GM12878 (cell line): ENCODE data around the gene GOLGA6L2. TPM values are rescaled to one million over a fixed set of nuclear protein-coding genes. Genes with fewer than 3 reads are reported as not detected.

Source experiments
- ATAC-seq: fragments of 200-7000 bp; cut with Tn5 transposase; 3 replicates; pipeline ENCODE4 v1.9.1; 2020; ENCODE audit warnings: mild to moderate bottlenecking, moderate library complexity
- BruUV-seq: library from RNA; stranded (reverse); fragments of 400-500 nt; replicated peaks from 2 replicates; lab custom pipeline; 2021; lab: Mats Ljungman, UMichigan
- CTCF ChIA-PET: fragments of 300-600 bp; sonication (Branson Sonifier 250); formaldehyde crosslinking; extraction: SDS; loops from one replicate; lab custom pipeline; 2021; ENCODE audit warnings: inconsistent platforms; lab: Yijun Ruan, JAX
- POLR2A ChIA-PET: fragments of 350-600 bp; formaldehyde crosslinking; extraction: SDS; loops from one replicate; lab custom pipeline; 2021; ENCODE audit warnings: inconsistent platforms; lab: Charles Lee
- RAD21 ChIA-PET: fragments of 300-600 bp; sonication (Branson Sonifier 250); formaldehyde crosslinking; loops from one replicate; lab custom pipeline; 2023; ENCODE audit warnings: antibody characterized with exemption; ENCODE audit not compliant: unreplicated experiment; lab: Charles Lee
- SMC1A ChIA-PET: fragments of 300-600 bp; sonication (Branson Sonifier 250); formaldehyde crosslinking; loops from one replicate; lab custom pipeline; 2023; ENCODE audit not compliant: unreplicated experiment, uncharacterized antibody; lab: Charles Lee
- DNase-seq: peaks from one replicate; pipeline ENCODE4 v3.0.0-alpha.2; 2011; ENCODE audit warnings: low read depth, low spot score
- FAIRE-seq: peaks from 3 replicates; lab custom pipeline; 2011; peaks lifted over from hg19 to GRCh38; lab: Jason Lieb, UNC
- H2AFZ ChIP-seq: 2 replicates; pipeline ENCODE4 v1.6.0; 2011; ENCODE audit warnings: low read depth, low read length, control low read depth; ENCODE audit not compliant: control insufficient read depth
- H3K27ac ChIP-seq: 2 replicates; pipeline ENCODE4 v1.5.1; 2011; ENCODE audit warnings: control low read depth; ENCODE audit not compliant: control insufficient read depth, insufficient read depth
- H3K27me3 ChIP-seq, 2 experiments: replicated peaks in 1 of 2; 2 replicates each; pipeline versions ENCODE4 v1.6.0 to v1.6.1; 2011; ENCODE audit warnings: low read length in 1 of 2; ENCODE audit not compliant: control insufficient read depth in 2 of 2, insufficient read depth in 2 of 2
- H3K36me3 ChIP-seq, 2 experiments: 2 replicates each; pipeline ENCODE4 v1.5.1; 2011; ENCODE audit warnings: low read length in 1 of 2; ENCODE audit not compliant: control insufficient read depth in 2 of 2, insufficient read depth in 2 of 2
- H3K4me1 ChIP-seq: 2 replicates; pipeline ENCODE4 v1.6.1; 2011; ENCODE audit warnings: mild to moderate bottlenecking, low read length, moderate library complexity, mixed read lengths; ENCODE audit not compliant: control insufficient read depth, insufficient read depth
- H3K4me2 ChIP-seq: 2 replicates; pipeline ENCODE4 v1.6.0; 2011; ENCODE audit warnings: control low read depth; ENCODE audit not compliant: control insufficient read depth, insufficient read depth
- H3K4me3 ChIP-seq: fragments of 200-600 bp; sonication (generic); 2 replicates; pipeline ENCODE4 v1.5.1; 2016
- H3K79me2 ChIP-seq: 2 replicates; pipeline ENCODE4 v1.6.0; 2011; ENCODE audit warnings: low read length; ENCODE audit not compliant: control insufficient read depth, insufficient read depth
- H3K9ac ChIP-seq: 2 replicates; pipeline ENCODE4 v1.8.0; 2011; ENCODE audit warnings: low read length, control low read depth, mixed read lengths; ENCODE audit not compliant: control insufficient read depth, insufficient read depth
- H3K9me3 ChIP-seq: replicated peaks from 3 replicates; pipeline ENCODE4 v1.5.1; 2011; ENCODE audit warnings: mild to moderate bottlenecking, low read length; ENCODE audit not compliant: control insufficient read depth, insufficient read depth
- H4K20me1 ChIP-seq: 2 replicates; pipeline ENCODE4 v1.6.0; 2011; ENCODE audit not compliant: control insufficient read depth, insufficient read depth
- BMI1 ChIP-seq: fragments of 450-650 bp; IDR thresholded peaks from 2 replicates; pipeline ENCODE4 v1.6.1; 2016; ENCODE audit warnings: mild to moderate bottlenecking, moderate library complexity, borderline replicate concordance
- CREM ChIP-seq: IDR thresholded peaks from 2 replicates; pipeline ENCODE4 v1.6.1; 2014; ENCODE audit warnings: antibody characterized with exemption, low read depth
- FOXM1 ChIP-seq: IDR thresholded peaks from 2 replicates; pipeline ENCODE4 v1.6.1; 2012; ENCODE audit warnings: low read depth, mild to moderate bottlenecking, inconsistent platforms, low read length, moderate library complexity
- MTA3 ChIP-seq: IDR thresholded peaks from 2 replicates; pipeline ENCODE4 v1.6.1; 2012; ENCODE audit warnings: low read length, inconsistent platforms, borderline replicate concordance
- NFYB ChIP-seq: IDR thresholded peaks from 2 replicates; pipeline ENCODE4 v1.6.1; 2011; ENCODE audit warnings: low read depth, mild to moderate bottlenecking, low read length, improper control_type of control experiment, moderate library complexity; ENCODE audit not compliant: insufficient read depth
- RUNX3 ChIP-seq: IDR thresholded peaks from 2 replicates; pipeline ENCODE4 v1.6.1; 2012; ENCODE audit warnings: low read length, inconsistent platforms
- SIN3A ChIP-seq: IDR thresholded peaks from 2 replicates; pipeline ENCODE4 v1.6.1; 2012; ENCODE audit warnings: low read depth, low read length, improper control_type of control experiment
- SUZ12 ChIP-seq: fragments of 200-600 bp; sonication (generic); IDR thresholded peaks from one replicate; pipeline ENCODE4 v1.6.1; 2018; ENCODE audit warnings: antibody characterized with exemption, mild to moderate bottlenecking; ENCODE audit not compliant: unreplicated experiment
- TARDBP ChIP-seq: IDR thresholded peaks from 2 replicates; pipeline ENCODE4 v1.6.1; 2016; ENCODE audit warnings: borderline replicate concordance
- WRNIP1 ChIP-seq: IDR thresholded peaks from 2 replicates; pipeline ENCODE4 v1.6.1; 2011; ENCODE audit warnings: low read depth, low read length, improper control_type of control experiment, borderline replicate concordance
- ZNF24 ChIP-seq: fragments of 450-650 bp; IDR thresholded peaks from 2 replicates; pipeline ENCODE4 v1.6.1; 2017; ENCODE audit warnings: antibody characterized with exemption, mild to moderate bottlenecking
- ZNF622 ChIP-seq: fragments of 450-650 bp; IDR thresholded peaks from 2 replicates; pipeline ENCODE4 v1.6.1; 2017; ENCODE audit warnings: mild to moderate bottlenecking, inconsistent platforms
- WGBS: methylation state at CpG from one replicate; pipeline ENCODE4 v1.1.6; 2016; ENCODE audit warnings: low lambda C conversion rate; ENCODE audit not compliant: insufficient replicate concordance, insufficient coverage; ENCODE audit errors: missing lambda C conversion rate; 5-methylcytosine and 5-hydroxymethylcytosine counted together
- in situ Hi-C: fragments of 300-500 bp; cut with MboI; formaldehyde crosslinking; loops from 9 replicates; pipeline ENCODE4 v1.14.3; 2018; ENCODE audit warnings: mixed read lengths
- intact Hi-C: fragments of 100-400 bp; cut with micrococcal nuclease; formaldehyde crosslinking; loops from one replicate; pipeline ENCODE4 v1.14.2; 2022; ENCODE audit not compliant: unreplicated experiment
- polyA plus RNA-seq, 11 experiments: library from polyadenylated mRNA; depleted of rRNA in 4 of 11; unstranded in 6 of 11; stranded (reverse) in 5 of 11; fragments of >200 nt; fragmentation: Nextera tagmentation in 4 of 11; fragmentation: Illumina TruSeq in 1 of 11; extraction: Ambion mirVana in 4 of 11; extraction: Trizol in 1 of 11; gene quantifications; 1 replicate in 1 of 11; 2 replicates in 10 of 11; pipeline versions ENCODE4 v1.2.1 to v1.2.3, GENCODE V29; 2011 to 2016; ENCODE audit warnings: inconsistent platforms in 2 of 11, missing spikeins in 2 of 11, low read depth in 1 of 11
- total RNA-seq, 4 experiments: library from RNA; depleted of rRNA in 3 of 4; stranded (reverse); fragments of >200 nt in 3 of 4; fragmentation: Illumina TruSeq in 1 of 4; extraction: Trizol in 1 of 4; gene quantifications; 2 replicates each; pipeline versions ENCODE4 v1.2.1 to v1.2.3, GENCODE V29; 2013 to 2021
- TF ChIP-seq, protein P1 (sequence below): fragments of 450-650 bp; IDR thresholded peaks from 2 replicates; pipeline ENCODE4 v1.6.1; 2014; ENCODE audit warnings: mild to moderate bottlenecking
- TF ChIP-seq, protein P2 (sequence below): fragments of 450-650 bp; IDR thresholded peaks from 2 replicates; pipeline ENCODE4 v1.6.1; 2017; ENCODE audit warnings: borderline replicate concordance
- TF ChIP-seq, protein P3 (sequence below): fragments of 450-650 bp; IDR thresholded peaks from 2 replicates; pipeline ENCODE4 v1.6.1; 2016; ENCODE audit warnings: mild to moderate bottlenecking

The GOLGA6L2 gene
- total and polyA plus RNA-seq, 10 of the 15 experiments (the other 5 are each of a cell fraction or from before 2014, with no cell fraction given): not detected

DNA sequence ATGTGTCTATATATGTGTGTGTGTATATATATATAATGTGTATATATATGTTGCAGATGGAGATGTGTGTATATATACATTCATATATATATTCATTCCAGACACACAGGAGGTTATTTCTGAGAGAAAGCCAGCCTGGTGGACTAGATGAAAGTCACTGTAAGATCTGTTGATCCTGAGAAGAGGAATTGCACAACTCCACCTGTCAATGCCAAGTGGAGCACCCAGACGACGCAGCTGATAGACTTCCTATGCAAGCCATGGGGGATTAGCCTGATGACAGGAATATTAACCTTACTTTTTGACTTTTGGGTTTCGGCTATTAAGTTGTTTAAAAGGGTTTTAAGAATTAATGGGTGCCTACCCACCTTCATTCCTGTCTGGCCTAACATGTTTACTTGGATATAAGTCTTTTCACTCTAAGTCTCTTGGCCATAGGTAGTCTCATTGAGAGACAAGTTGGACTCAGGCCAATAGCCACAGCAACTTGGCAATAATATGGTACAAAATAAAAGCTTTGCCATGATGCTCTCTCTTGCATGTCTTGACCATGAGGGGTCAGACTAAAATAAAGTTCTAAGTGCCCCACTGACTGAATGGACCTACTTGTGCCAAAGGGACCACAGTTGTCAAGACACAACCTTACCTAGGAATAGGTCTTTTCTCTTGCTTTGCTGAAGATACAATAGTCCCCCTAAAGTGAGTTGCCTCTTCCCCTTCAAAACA lies 35.9 kb upstream of the GOLGA6L2 start:
- H3K27me3 ChIP-seq: no peaks in the 10 kb centered on the region
- TF ChIP-seq WRNIP1: no peak
- no peak for TF ChIP-seq SIN3A
- TF ChIP-seq, protein P1, sequence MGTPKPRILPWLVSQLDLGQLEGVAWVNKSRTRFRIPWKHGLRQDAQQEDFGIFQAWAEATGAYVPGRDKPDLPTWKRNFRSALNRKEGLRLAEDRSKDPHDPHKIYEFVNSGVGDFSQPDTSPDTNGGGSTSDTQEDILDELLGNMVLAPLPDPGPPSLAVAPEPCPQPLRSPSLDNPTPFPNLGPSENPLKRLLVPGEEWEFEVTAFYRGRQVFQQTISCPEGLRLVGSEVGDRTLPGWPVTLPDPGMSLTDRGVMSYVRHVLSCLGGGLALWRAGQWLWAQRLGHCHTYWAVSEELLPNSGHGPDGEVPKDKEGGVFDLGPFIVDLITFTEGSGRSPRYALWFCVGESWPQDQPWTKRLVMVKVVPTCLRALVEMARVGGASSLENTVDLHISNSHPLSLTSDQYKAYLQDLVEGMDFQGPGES: no peak
- TF ChIP-seq FOXM1: no peak
- no peak for TF ChIP-seq MTA3
- TF ChIP-seq ZNF622: no peak
- TF ChIP-seq, all 136 proteins: peak for 0
- no peak overlapping the region for H2AFZ ChIP-seq
- RAD21 ChIA-PET: no interaction called here
- H3K36me3 ChIP-seq: no peaks in the 10 kb centered on the region
- no peak overlapping the region for H3K9ac ChIP-seq
- DNase-seq (no peak), FAIRE-seq (no peak), ATAC-seq (no peak)
- no TSS peak for BruUV-seq
- H3K4me2 ChIP-seq: no peak overlapping the region
- no peak overlapping the region for H3K4me3 ChIP-seq
- no peaks in the 10 kb centered on the region for H3K9me3 ChIP-seq
- H3K79me2 ChIP-seq: no peaks in the 10 kb centered on the region
- POLR2A ChIA-PET: no interaction called here
- 0% methylated on average over 3 of the region's 3 CpGs for WGBS
- SMC1A ChIA-PET: no interaction called here
- in situ Hi-C loops (no loop called here), intact Hi-C loops (no loop called here)
- no peaks in the 10 kb centered on the region for H4K20me1 ChIP-seq
- no peak overlapping the region for H3K27ac ChIP-seq
- CTCF ChIA-PET: no interaction called here
- H3K4me1 ChIP-seq: no peaks in the 10 kb centered on the region

DNA sequence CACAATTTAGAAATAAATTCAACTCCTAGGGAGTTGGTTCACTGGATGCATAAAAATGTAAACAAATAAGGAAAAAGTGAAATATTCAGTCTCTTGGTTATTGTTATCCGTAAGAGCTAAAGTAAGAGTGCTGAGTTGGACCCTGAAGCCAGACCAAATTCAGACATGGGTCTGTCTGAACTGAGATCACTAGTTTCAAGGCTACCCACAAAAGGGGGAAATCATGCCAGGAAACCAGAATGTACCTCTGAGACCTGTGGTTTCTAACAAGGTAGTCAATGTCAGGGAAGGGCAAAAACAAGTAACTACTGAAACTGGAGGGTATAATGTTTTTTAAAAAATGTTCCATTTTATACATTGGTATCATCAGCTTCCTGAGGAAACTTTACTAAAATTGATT lies 35.2 kb upstream of the GOLGA6L2 start:
- ATAC-seq (no peak), FAIRE-seq (no peak), DNase-seq (no peak)
- Histone ChIP-seq H3K36me3 (no peaks in the 10 kb centered on the region), H3K79me2 (no peaks in the 10 kb centered on the region), H3K4me1 (no peaks in the 10 kb centered on the region), H2AFZ (no peak overlapping the region), H4K20me1 (no peaks in the 10 kb centered on the region), H3K9me3 (no peaks in the 10 kb centered on the region), H3K9ac (no peak overlapping the region), H3K27ac (no peak overlapping the region), H3K27me3 (no peaks in the 10 kb centered on the region), H3K4me2 (no peak overlapping the region), H3K4me3 (no peak overlapping the region)
- 53% methylated on average over 1 of the region's 1 CpG for WGBS
- POLR2A ChIA-PET: no interaction called here
- no TSS peak for BruUV-seq
- intact Hi-C loops (no loop called here), in situ Hi-C loops (no loop called here)
- SMC1A ChIA-PET: no interaction called here
- CTCF ChIA-PET: no interaction called here
- RAD21 ChIA-PET: no interaction called here
- TF ChIP-seq TARDBP: no peak
- TF ChIP-seq RUNX3: no peak
- TF ChIP-seq ZNF24: no peak
- TF ChIP-seq WRNIP1: no peak
- TF ChIP-seq CREM: no peak
- TF ChIP-seq BMI1: no peak
- no peak for TF ChIP-seq SUZ12
- TF ChIP-seq NFYB: no peak
- TF ChIP-seq, protein P2, sequence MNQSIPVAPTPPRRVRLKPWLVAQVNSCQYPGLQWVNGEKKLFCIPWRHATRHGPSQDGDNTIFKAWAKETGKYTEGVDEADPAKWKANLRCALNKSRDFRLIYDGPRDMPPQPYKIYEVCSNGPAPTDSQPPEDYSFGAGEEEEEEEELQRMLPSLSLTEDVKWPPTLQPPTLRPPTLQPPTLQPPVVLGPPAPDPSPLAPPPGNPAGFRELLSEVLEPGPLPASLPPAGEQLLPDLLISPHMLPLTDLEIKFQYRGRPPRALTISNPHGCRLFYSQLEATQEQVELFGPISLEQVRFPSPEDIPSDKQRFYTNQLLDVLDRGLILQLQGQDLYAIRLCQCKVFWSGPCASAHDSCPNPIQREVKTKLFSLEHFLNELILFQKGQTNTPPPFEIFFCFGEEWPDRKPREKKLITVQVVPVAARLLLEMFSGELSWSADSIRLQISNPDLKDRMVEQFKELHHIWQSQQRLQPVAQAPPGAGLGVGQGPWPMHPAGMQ: no peak
- TF ChIP-seq, protein P3, sequence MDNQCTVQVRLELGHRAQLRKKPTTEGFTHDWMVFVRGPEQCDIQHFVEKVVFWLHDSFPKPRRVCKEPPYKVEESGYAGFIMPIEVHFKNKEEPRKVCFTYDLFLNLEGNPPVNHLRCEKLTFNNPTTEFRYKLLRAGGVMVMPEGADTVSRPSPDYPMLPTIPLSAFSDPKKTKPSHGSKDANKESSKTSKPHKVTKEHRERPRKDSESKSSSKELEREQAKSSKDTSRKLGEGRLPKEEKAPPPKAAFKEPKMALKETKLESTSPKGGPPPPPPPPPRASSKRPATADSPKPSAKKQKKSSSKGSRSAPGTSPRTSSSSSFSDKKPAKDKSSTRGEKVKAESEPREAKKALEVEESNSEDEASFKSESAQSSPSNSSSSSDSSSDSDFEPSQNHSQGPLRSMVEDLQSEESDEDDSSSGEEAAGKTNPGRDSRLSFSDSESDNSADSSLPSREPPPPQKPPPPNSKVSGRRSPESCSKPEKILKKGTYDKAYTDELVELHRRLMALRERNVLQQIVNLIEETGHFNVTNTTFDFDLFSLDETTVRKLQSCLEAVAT: no peak
